ENCODE measurements around the gene JPH2.

DNA sequence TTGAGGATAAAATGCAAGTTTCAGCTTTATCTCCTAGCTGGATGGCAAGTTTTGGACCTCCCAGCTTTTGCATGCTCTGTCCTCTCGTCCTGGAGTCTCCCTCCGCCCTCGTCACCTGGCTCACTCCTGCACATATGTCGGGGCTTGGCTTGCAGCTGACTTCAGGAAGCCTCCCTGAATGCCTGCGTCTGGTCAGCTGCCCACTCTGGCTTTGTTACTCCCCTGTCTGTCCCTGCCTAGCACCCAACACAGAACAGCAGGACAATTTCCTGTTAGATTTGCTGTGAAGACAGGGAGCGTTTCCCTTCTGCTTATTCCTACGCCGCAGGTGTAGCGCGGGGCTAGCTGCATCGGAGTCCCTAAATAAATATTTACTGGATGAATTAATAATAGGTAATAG is 5.4 kb downstream of the JPH2 start:
- TF ChIP-seq, protein P1, sequence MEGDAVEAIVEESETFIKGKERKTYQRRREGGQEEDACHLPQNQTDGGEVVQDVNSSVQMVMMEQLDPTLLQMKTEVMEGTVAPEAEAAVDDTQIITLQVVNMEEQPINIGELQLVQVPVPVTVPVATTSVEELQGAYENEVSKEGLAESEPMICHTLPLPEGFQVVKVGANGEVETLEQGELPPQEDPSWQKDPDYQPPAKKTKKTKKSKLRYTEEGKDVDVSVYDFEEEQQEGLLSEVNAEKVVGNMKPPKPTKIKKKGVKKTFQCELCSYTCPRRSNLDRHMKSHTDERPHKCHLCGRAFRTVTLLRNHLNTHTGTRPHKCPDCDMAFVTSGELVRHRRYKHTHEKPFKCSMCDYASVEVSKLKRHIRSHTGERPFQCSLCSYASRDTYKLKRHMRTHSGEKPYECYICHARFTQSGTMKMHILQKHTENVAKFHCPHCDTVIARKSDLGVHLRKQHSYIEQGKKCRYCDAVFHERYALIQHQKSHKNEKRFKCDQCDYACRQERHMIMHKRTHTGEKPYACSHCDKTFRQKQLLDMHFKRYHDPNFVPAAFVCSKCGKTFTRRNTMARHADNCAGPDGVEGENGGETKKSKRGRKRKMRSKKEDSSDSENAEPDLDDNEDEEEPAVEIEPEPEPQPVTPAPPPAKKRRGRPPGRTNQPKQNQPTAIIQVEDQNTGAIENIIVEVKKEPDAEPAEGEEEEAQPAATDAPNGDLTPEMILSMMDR (IDR thresholded peaks at IDR 0.05): no peak
- no peak for TF ChIP-seq POLR2A (IDR thresholded peaks at IDR 0.05)
